ENCODE data around the gene BMP15.

BMP15 gene

DNA sequence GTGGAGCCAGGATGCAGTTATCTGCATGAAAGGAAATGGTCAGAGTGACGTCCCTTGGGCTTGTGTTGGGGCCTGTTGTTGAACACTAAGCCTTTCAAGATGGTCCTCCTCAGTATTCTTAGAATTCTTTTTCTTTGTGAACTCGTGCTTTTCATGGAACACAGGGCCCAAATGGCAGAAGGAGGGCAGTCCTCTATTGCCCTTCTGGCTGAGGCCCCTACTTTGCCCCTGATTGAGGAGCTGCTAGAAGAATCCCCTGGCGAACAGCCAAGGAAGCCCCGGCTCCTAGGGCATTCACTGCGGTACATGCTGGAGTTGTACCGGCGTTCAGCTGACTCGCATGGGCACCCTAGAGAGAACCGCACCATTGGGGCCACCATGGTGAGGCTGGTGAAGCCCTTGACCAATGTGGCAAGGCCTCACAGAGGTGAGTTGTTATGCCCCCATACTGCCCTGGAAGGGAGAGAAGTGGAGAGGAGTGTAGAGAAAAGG lies at the start of gene BMP15:
Gene BMP15, plus strand, starts transcription at position 51 of the 492 bp plus-strand sequence. Its CDS starts 49 bp downstream, at position 100.
- FAIRE-seq = no peak
- DNase-seq (ENCODE audit: insufficient read length, low spot score) = no peak

DNA sequence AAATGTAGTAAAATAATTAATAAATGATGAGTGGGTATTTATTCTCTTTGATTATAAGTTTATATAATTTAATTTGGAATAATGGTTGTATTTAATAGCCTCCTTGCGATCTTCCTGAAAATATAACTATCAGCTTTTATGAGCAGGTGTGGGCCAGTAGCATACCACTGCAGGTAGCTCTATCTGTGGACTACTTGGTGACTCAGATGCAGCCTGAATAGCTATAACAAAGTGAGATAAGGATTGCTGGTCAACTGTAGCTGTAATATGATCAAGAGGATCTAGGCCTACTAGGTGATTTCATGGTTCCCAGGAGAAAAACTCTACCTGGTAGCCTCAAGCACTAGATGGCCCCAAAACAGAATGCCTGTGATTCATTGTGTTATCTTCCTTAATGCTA lies 47.1 kb upstream of the BMP15 start:
- FAIRE-seq (no peak), DNase-seq (ENCODE audit: insufficient read length, low spot score) (no peak)

DNA sequence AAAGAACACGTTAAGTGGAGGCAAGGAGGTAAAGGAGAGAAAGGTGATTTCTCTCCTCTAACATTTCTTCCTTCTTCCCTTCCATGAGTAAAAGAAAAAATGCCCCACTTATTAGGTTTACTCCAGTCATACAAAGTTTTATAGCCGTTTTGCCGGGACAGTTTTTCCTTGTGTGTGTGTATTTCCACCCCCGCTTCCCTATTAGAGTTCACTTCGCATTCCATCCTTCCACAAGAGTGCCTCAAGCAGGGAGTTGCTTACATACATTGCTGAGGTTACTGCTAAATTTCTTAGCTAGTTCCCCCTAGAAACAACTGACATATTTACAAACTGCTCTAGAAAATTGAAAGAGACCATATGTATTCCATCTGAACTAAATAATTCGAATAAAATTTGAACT lies 45.2 kb upstream of the BMP15 start:
- FAIRE-seq = no peak
- no peak for DNase-seq (ENCODE audit: insufficient read length, low spot score)

GRCh38 chrX:50871922-50872453 lies 38.5 kb upstream of the BMP15 start:
- no peak for DNase-seq (ENCODE audit: insufficient read length, low spot score)
- FAIRE-seq = no peak

GRCh38 chrX:50874876-50875275 lies 35.7 kb upstream of the BMP15 start:
- no peak for DNase-seq (ENCODE audit: insufficient read length, low spot score)

GRCh38 chrX:50876551-50876950 lies 34.0 kb upstream of the BMP15 start:
- DNase-seq (ENCODE audit: insufficient read length, low spot score) (no peak), FAIRE-seq (no peak)

More at GRCh38 chrX:50874876-50875275, 35.7 kb upstream of the BMP15 start:
- no peak for FAIRE-seq

GRCh38 chrX:50877310-50877709 lies 33.2 kb upstream of the BMP15 start:
- DNase-seq (ENCODE audit: insufficient read length, low spot score) = no peak
- FAIRE-seq = no peak

DNA sequence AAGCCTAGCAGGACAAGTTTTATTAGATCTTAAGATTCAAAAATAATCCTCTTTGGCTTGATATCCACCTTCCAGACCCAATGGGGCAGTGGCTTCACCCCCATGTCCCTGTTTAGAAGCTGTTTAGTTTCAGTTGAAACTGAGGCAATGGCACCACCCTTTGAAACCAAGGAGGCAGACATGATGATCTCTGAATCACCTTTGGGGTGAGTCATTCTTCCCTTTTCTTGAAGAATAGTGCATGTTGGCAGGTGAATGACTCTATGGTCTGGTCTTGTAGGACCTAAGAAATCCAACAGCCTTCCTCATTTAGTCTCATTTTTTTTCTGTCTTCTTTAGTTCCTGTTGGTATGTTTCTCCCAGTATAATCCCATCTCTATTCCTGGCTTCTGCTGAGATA lies 29.5 kb upstream of the BMP15 start:
- no peak for FAIRE-seq
- DNase-seq (ENCODE audit: insufficient read length, low spot score) = no peak

- DNase-seq (ENCODE audit: insufficient read length, low spot score) (no peak), FAIRE-seq (no peak)
These were observed 21.7 kb upstream of the BMP15 start for GRCh38 chrX:50888884-50889283.

GRCh38 chrX:50889582-50889981 lies 21.0 kb upstream of the BMP15 start:
- DNase-seq (ENCODE audit: insufficient read length, low spot score) (no peak), FAIRE-seq (no peak)

- no peak for DNase-seq (ENCODE audit: insufficient read length, low spot score)
- FAIRE-seq = no peak
These were observed 17.5 kb upstream of the BMP15 start for GRCh38 chrX:50893047-50893446.

DNA sequence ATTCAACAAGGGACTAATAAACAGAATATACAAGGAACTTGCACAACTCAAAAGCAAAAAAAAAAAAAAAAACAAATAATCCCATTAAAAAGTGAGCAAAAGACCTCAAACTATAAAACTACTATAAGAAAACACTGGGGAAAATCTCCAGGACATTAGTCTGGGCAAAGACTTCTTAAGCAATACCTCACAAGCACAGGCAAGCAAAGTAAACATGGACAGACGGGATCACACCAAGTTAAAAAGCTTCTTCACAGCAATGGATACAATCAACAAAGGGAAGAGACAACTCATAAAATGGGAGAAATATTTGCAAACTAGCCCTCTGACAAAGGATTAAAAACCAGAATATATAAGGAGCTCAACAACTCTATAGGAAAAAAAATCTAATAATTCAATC lies 17.1 kb upstream of the BMP15 start:
- FAIRE-seq (no peak), DNase-seq (ENCODE audit: insufficient read length, low spot score) (no peak)

DNA sequence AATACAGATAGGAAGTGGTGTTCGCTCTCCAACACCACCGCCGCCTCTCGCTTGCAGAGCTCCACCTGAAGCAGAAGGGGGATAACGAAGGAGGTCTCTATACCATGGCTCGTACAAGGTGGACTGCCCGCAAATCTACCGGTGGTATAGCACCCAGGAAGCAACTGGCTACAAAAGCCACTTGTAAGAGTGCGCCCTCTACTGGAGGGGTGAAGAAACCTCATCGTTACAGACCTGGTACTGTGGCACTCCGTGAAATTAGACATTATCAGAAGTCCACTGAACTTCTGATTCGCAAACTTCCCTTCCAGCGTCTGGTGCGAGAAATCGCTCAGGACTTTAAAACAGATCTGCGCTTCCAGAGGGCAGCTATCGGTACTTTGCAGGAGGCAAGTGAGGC lies 5.2 kb upstream of the BMP15 start:
- FAIRE-seq = no peak
- DNase-seq (ENCODE audit: insufficient read length, low spot score) = no peak

GRCh38 chrX:50913520-50913919 lies 3.0 kb downstream of the BMP15 start:
- FAIRE-seq (no peak), DNase-seq (ENCODE audit: insufficient read length, low spot score) (no peak)

GRCh38 chrX:50920132-50920531 lies 9.6 kb downstream of the BMP15 start:
- DNase-seq (ENCODE audit: insufficient read length, low spot score) = no peak
- no peak for FAIRE-seq

- FAIRE-seq (no peak), DNase-seq (ENCODE audit: insufficient read length, low spot score) (no peak)
These were observed 16.6 kb downstream of the BMP15 start for GRCh38 chrX:50927127-50927526.

- no peak for FAIRE-seq
- DNase-seq (ENCODE audit: insufficient read length, low spot score) = no peak
These were observed 31.1 kb downstream of the BMP15 start for GRCh38 chrX:50941638-50942037.

DNA sequence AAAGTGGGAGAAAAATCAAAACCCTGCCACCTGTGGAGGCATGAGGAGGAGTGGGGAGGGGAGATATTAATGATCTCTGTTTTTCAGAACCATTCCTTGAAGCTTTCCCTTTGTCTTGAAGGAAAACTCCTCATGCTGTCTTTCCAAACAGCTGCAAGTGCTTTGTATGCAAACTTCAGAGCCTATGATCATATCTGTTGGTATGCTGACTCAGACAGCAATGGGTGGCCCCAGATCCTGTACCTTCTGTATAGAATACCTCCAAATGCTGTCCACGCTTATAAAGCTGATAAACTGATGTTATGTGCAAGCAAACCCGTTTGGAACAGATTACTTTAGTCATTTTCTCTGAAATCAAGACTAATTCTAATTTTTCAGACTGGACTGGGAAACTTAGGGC lies 31.9 kb downstream of the BMP15 start:
- no peak for FAIRE-seq
- no peak for DNase-seq (ENCODE audit: insufficient read length, low spot score)

- DNase-seq (ENCODE audit: insufficient read length, low spot score) (no peak), FAIRE-seq (no peak)
These were observed 41.9 kb downstream of the BMP15 start for GRCh38 chrX:50952406-50952805.

GRCh38 chrX:50953832-50954231 lies 43.3 kb downstream of the BMP15 start:
- FAIRE-seq = no peak
- DNase-seq (ENCODE audit: insufficient read length, low spot score) = no peak

- DNase-seq (ENCODE audit: insufficient read length, low spot score) = no peak
- FAIRE-seq = no peak
These were observed 51.6 kb downstream of the BMP15 start for GRCh38 chrX:50962156-50962555.

DNA sequence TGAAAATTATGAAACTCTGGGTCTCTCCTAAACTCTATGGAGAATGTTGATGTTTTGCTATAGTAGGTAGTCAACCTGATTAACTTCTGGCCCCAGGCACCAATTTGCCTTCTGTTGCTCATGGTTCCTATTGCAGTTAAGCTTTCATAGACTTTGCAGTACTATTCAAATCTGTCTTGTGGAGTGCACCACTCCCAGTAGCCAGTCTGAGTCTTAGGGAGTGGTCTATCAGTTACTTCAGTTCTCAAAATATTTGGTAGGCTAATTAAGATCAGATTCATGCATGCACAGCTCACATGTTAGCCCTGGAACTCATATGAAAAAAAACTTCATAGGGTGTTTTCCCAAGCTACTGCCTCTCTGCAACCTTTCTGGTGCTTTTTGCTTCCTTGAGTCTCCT lies 53.3 kb downstream of the BMP15 start:
- DNase-seq (ENCODE audit: insufficient read length, low spot score) = no peak
- FAIRE-seq = no peak
